GM18520 (cell line): ENCODE data around the gene WDR91.
"Not testable (repeated sequence)": the region's sequence is repeated elsewhere in the genome, so short reads cannot be mapped to it uniquely, and the experiment has no call there.

Source experiments
- ATAC-seq: cut with Tn5 transposase; IDR thresholded peaks from one replicate; pipeline ENCODE4 v1.9.1; 2021; ENCODE audit not compliant: unreplicated experiment

Gene WDR91

DNA sequence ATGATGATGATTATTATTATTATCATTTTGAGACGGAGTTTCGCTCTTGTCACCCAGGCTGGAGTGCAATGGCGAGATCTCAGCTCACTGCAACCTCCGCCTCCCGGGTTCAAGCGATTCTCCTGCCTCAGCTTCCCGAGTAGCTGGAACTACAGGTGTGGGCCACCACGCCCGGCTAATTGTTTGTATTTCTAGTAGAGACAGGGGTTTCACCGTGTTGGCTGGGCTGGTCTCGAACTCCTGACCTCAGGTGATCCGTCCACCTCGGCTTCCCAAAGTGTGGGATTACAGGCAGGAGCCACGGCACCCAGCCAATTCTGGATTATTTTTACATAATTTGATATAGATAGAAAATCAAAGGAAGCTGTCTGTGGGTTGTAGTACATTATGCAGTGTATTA, 22.8 kb upstream of the WDR91 start:
- ATAC-seq = not testable (repeated sequence)

DNA sequence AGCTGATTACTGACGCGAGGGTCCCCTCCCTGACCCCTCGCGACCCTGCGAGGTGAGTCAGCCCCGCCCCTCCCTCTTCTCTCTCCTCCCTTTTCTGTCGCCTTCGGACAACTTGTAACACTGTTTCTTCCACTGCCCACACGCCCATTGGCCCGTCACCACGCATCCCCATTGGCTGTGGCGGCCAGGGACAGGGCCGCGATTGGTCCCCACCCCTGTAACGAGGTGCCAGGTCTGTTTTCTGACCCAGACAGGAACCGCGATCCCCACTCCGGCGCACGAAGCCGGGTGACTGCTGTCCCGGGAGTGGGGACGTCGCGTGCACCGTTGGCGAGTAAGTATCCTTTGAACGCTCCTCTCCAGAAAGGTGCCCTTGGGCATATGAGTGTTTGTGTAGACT, 22.2 kb upstream of the WDR91 start, which contains the start of gene STRA8:
STRA8 (plus strand) TSS at position 269 of the 400 bp plus-strand sequence. CDS start 6,687 bp downstream, outside the sequence.
- no peak for ATAC-seq

DNA sequence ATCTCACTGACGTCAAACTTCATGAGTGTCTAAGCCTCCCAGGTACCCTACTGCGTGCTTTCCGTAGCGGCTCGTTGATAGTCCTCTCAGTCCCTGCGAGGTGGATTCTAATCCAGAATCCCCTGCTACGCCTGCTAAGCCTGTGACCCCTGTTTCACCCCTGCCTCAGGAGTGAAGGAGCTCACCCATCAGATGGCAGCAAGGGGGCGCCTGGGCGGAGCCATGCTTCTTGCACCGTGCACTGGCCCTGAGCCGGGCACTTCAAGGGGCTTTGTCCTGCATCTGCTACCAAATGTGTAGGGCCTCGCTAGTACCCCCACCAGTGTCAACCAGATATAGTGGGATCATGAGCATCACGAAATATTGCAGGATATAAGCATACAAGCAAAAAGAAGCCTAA, 21.4 kb upstream of the WDR91 start:
- no peak for ATAC-seq

DNA sequence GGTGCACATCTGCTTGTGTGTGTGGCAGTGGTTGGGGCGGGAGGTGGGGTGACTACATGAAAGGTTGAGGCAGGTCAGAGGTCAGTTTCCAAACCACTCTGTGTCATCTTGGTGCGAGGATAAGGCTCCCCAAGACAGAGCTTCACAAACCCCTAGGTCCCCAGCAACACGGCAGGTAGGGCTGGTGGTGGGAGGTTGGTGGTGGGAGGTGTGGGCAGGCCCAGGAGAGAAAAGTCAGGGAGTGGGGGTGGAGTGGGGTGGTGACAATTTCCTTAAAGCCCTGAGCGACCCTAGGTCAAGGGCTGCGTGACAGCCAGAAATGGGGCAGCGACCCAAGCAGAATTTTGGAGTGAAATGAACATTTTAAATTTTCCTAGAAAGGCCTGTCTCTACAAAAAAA, 20.8 kb upstream of the WDR91 start:
- ATAC-seq = no peak

DNA sequence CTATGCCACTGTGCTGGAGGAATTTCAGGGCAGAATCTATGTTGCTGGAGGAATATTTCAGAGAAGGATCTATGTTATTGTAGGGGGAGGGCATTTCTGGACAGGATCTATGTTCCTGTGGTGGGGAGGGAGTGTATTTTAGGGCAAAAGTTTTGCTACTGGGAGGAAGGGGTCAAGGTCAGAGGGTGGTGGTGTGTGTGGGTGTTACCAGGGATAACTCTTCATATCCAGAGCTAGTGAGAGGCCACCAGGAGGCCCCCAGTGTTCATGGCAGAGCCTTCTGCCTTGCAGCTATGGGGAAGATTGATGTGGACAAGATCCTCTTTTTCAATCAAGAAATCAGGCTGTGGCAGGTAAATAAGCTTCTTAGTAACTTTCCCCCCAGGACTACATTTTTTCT, 20.4 kb upstream of the WDR91 start:
- no peak for ATAC-seq

DNA sequence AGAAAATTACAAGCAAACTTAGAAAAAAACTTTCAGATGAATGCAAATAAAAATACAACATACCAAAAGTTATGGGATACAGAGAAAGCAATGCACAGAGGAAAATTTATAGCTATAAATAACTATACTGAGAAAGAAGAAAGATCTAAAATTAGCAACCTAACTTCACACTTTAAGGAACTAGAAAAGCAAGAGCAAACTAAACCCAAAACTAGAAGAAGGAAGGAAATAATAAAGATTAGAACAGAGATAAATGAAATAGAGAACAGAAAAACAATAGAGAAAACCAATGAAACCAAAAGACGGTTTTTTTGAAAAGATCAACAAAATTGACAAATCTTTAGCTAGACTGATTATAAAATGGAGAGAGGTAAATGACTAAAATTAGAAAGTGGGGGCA, 12.7 kb upstream of the WDR91 start:
- no peak for ATAC-seq

DNA sequence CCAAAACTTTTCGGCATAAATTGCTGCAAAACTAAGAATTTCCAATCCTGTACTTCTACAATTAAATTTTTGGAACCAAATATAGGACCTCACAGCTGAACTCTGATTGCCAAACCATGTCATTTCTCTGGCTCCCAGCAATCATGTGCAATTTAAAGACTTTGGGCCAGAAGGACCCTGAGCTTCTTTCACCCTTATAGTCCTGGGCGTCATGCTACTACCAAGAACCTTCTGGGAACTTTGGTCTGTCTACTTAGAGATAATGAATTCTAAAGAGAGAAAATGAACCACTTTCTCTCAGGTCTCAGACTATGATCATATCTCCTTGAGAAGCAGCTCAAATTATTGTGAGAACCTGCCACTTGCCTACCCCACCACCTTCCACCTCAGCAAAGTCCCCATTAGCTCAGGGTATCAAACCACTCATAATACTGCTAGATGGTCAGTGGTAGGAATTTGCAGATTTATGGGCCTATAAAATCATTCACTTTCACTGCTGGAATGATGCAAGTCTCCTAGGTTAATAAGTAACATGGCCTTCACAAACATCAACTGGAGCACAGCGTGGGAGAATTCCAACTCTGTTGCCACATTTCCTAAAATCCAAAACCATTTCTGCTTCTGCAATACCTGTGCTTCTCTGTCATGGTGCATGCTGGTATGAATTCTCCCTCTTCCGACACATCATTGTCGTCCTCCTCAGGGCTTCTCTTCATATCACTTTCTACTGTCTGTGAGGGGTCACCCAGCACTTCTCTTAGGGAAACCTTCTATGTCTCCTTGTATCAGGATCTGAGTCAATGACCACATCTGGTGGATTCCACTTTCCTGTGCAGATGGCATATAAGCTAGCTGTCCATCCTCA, 6.6 kb upstream of the WDR91 start:
- ATAC-seq = no peak

DNA sequence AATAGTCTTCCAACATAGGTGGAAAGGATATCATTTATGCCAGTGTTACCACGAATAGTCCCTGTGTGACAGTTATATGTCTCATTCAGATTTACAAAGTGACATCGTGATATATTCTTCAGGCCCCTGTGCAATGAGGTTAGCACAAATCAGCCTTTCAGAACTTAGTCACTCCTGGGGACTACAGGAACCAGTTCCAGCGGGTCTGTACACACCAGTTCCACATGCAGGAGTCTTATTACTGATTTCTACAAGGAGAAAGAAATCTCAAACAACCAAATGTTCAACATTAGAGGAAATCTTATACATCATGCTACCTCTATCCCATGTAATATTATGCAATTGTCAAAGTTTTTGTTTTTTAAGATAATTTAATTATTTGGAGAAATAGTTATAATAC, 4.4 kb upstream of the WDR91 start:
- ATAC-seq = no peak

DNA sequence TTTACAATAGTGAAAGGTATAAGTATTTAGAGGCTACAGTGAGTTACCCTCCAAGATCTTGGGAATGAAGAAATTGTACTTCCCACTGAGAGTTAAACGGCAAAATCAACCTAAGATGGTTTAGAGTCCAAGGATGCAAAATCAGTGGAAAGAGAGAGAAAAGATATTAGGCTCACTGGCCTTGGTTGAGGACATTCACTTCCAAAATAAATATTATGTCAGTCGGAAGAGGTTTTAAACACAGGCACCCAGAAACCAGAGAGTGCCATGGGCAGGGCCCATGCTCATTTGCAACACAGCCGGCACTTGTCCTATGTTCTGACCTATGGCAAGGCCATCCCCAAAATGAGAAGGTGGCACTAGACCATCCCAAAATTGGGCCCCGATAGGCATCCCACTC, 3.9 kb upstream of the WDR91 start:
- ATAC-seq = no peak

DNA sequence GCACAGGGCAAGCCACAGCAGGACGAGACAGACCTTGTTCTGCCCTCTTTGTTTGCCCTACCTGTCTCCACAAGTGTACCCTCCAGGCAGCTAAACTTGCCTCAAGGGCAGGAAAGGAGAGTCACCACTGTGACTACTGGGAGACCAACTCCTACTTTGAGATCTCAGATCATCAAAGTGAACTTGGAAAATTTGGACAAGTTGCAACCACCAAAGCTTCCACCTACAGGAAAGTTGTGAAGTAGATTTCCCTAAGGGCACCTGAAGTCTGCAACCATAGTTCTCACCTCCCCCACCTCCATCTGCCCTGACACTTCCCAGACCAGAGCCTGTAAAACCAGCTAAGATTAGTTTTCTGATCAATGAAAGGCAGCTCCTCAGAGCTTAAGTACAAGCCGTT, 2.5 kb upstream of the WDR91 start:
- no peak for ATAC-seq

DNA sequence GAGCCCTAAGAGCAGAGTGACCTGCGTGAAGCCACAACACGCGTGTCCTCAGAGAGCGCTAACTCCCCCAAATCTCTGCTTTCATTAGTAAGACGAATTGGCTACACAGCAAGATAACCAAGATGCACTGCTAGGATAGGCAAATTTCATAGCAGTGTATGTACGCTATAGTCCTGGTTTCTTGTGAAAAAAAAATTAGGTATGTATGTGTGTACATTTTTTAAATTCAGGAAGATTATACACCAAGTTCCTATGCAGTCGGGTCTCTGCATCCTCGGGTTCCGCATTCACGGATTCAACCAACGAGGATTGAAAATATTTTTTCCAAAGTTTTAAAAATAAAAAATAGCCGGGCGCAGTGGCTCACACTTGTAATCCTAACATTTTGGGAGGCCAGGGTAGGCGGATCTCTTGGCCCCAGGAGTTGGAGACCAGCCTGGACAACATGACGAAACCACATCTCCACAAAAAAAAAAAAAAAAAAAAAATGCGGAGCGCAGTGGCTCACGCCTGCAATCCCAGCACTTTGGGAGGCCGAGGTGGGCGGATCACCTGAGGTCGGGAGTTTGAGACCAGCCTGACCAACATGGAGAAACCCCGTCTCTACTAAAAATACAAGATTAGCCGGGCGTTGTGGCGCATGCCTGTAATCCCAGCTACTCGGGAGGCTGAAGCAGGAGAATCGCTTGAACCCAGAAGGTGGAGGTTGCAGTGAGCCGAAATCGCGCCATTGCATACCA, 790 bp upstream of the WDR91 start:
- ATAC-seq = not testable (repeated sequence)

DNA sequence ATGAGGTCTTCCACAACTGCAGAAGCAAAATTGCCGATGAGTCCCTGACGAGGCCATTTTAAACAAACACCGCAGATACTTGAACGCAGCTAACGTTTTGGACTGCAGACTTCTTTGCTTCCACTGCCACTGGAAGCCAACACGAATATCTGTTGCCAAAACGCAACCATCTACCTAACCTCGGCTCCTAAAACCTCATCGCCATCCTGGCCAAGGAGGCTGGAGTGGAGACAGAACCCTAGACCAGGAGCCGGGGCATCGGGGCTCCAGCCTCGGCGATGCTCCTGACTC, 493 bp downstream of the WDR91 start:
- ATAC-seq = no peak

DNA sequence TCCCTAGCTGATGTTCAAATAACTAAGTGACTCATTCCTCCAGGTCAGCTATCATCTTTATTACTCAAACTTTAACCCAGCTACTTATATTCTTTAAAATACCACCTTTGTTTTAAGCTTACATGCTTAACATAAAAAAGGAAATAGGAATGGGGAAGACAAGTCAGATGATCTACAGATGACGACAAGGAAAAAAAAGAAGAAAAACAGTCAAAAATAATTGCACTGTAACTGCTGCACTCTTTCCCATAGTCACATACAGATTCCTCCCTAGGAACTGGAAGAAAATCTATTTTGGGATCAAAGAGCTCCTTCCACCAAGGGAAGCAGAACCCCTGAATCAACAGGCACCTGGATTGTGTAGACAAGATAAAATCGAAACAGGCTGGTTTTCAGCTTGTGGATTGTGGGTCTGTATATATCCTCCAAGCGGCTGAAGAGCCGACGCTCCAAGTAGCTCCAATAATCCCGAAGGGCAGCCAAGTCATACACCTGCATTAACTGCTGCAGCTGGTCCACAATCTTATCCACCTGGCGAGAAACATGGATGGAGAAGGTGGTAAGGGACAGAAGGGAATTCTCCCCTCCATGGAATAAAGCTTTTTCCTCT, 2.0 kb downstream of the WDR91 start:
- no peak for ATAC-seq

DNA sequence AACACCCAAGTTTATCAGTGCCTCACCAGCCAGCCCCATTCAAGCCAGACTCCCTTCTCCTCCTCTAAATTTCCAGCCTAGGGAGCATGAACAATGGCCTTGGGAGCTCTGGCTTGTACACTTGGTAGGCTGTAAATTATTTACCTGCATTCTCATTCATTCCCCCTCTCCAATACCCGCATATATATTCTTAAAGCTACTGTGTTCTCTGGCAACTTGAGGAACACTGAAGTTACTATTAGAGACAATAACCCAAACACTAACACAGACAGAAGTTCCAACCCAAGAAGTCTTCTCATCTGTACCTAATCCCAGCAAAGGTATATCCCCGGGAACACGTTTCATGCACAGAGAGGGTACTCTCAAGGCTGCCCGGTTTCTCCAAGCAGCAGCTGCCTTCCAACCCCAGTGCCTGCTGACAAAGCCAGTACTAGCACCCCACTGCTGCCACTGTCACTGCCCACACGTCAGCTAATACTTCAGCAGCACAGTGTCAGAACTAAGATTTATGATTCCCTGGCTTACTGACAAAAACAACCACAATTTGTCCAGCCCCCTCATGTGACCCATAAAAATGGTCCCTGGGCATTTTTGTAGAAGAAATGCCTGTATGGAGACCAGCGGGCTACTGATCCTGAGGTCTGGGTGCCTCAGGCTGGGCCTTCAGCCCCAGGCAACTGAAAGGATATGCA, 3.1 kb downstream of the WDR91 start:
- no peak for ATAC-seq

DNA sequence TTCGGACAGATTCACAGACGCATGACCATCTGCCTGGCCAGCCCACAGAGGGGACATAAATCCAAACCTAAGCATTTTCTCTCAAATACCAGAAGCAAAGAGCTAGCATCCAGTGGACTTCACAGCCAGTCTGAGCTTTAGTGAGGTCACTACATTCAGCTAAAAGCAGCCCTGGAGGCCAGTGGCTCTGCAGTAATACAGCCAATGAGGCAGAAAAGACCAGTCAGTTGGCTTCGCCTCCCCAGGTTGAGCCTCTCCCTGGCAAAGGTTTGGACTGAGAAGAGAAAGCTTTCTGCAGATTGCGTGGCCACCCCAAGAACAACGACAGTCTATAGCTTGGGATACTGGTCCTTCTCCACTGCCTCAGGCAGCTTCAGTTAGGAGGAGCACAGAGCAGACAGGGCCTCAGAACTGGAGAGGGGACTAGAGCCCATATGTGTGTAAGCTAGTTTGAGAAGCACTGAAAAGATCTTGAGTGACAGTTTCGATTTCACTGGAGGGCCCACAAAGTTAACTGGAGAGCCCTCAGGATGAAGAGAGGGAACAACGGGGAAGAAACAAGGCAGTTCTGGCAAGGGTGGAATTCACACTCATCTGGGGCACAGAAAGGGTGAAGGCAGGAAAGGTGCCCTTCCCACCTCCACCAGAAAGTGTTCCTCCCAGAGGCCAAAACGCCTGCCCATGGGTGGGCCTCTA, 3.8 kb downstream of the WDR91 start:
- ATAC-seq = no peak

DNA sequence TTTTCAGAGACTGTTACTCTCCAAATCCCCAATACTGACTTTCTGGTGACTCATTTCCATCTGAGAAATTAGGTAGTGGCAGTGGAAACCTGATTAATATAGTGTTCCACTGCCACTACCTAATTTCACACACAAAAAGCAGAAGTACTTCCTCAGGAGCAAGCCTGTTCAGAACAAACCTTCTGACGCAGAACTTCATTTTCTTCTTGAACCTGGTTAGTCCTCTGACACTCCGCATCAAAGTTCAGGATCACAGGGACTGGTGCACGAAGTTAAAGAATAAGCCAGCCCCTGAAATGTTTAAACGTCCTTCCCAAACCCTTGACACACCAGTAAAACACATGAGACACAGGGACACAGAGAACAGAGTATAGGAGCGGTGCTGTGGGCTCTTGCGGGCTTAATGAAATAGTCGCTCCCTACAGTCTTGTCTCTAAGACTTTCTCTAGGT, 4.4 kb downstream of the WDR91 start:
- ATAC-seq = peak; percentile 30

DNA sequence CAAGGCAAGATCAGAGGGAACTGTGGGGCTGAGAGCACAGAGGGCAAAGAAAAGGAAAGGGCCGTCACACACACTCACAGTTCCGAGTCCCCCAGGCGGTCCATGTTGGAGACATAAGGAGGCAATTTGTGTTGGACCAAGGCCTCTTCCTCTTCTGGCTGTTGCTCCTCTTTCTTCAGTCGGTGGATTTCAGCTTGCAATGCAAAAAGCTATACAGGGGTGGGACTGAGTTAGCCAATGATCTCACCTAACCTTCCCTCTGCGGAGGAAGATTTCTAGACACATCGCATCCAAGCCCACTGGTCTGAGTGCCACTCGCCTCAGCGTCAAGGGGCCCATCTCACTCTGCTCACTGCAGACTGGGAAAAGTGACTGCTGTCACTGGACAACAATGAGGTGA, 5.5 kb downstream of the WDR91 start:
- ATAC-seq = no peak

DNA sequence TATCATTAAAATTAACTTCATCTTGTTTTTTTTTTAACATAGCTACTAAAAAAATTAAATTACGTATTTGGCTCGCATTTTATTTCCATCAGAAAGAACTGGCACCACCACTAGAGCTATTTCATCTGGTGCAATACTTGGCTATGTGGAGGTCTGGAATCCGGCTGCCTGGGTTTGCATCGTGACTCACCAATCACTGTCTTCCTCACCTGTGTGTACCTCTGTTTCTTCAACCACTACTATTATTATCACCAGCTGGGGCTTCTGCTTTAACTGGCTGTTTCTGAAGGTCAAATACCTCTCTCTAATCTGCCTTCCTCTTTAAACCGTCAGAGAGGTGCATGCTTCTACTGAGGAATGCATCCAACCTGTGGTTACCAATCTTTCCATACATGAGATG, 6.5 kb downstream of the WDR91 start:
- ATAC-seq = no peak

DNA sequence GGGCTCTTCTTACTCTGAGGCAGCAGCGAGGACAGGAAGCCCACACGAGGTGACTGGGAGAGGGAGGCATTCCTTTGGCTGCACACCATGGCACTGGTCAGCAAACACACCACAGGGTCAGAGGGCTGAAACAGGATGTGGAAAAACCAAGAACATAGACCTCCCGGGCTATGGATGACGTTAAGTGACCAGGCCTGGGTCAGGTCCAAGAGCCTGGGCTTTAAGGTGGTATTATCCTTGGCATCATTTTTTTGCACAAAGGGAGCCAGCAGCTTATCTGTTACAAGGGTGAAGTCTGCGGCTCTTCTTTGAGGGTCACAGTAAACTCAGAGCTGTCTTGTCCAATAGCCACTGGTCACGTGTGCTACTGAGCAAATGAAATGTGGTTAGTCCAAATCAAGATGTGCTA, 7.0 kb downstream of the WDR91 start:
- no peak for ATAC-seq

DNA sequence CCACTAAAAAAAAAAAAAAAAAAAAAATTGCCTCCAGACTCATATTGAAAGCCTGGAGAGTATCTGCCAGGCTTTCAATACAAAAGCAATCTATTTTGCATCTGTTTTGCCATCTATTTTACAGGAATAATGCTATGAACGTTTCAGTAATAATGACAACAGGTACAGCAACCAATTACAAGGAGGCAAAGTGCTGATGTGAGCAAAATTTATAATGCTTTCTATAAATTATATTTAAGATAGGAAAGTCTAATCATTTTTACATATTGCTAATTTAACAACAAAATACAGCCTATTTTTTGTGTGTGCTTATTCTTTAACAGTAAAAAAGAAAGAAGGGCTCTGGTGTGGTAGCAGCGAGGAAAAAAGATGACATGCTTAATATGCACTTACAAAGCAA, 10.0 kb downstream of the WDR91 start:
- ATAC-seq = no peak

DNA sequence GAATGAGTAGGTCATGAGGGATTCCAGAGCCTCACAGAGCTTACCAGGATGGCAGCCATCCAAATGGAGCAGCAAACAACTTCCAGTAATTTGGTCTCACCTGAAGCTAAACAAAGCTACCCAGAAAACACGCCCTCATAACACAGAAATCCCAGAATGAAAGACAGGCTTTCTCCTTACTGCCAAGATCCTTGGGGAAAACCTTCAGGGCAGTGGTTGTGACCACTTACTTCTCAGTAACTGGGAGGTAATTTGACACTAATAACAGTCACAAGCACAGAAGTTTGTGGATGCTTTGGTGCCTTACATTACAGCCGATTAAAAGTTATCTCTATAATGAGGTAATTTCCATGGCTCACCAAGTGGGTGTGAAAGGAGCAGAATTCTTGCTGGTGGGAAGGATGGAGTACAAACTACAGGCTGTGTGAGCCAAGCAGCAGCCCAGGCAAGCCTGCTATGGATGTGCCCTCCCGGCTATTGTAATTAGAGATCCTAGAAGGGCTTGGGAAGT, 10.4 kb downstream of the WDR91 start:
- ATAC-seq = no peak
